MM.1S (cell line): ENCODE data around the gene TAF11L13.
"Not testable (repeated sequence)": the region's sequence is repeated elsewhere in the genome, so short reads cannot be mapped to it uniquely, and the experiment has no call there.

ENCODE experiments used
- DNase-seq: peaks from one replicate; pipeline ENCODE4 v3.0.0-alpha.2; 2015
- H2AFZ ChIP-seq: fragments of 300-600 bp; sonication (generic); 2 replicates; pipeline ENCODE4 v1.6.0; 2016; ENCODE audit warnings: antibody characterized with exemption, low read length
- H3F3A ChIP-seq: fragments of 300-600 bp; sonication (generic); 2 replicates; pipeline ENCODE4 v1.6.1; 2016; ENCODE audit warnings: mild to moderate bottlenecking, antibody characterized with exemption, low read length, moderate library complexity, mixed read lengths; ENCODE audit not compliant: insufficient read depth
- H3K27ac ChIP-seq: fragments of 300-600 bp; sonication (generic); 2 replicates; pipeline ENCODE4 v1.5.1; 2016; ENCODE audit warnings: mild to moderate bottlenecking, low read length
- H3K27me3 ChIP-seq: fragments of 300-600 bp; sonication (generic); replicated peaks from 2 replicates; pipeline ENCODE4 v1.6.0; 2016; ENCODE audit warnings: low read length; ENCODE audit not compliant: insufficient read depth
- H3K36me3 ChIP-seq: fragments of 300-600 bp; sonication (generic); replicated peaks from 2 replicates; pipeline ENCODE4 v1.6.1; 2016; ENCODE audit warnings: mild to moderate bottlenecking, low read length, mixed read lengths; ENCODE audit not compliant: insufficient read depth
- H3K4me1 ChIP-seq: fragments of 300-600 bp; sonication (generic); 2 replicates; pipeline ENCODE4 v1.6.1; 2016; ENCODE audit warnings: low read length, mixed read lengths
- H3K4me2 ChIP-seq: fragments of 300-600 bp; sonication (generic); 2 replicates; pipeline ENCODE4 v1.6.0; 2016; ENCODE audit warnings: low read depth, low read length
- H3K4me3 ChIP-seq: fragments of 300-600 bp; sonication (generic); 2 replicates; pipeline ENCODE4 v1.5.1; 2016; ENCODE audit warnings: low read length, mixed read lengths
- H3K79me2 ChIP-seq: fragments of 300-600 bp; sonication (generic); 2 replicates; pipeline ENCODE4 v1.6.1; 2016; ENCODE audit warnings: mixed run types, low read length, mixed read lengths
- H3K9ac ChIP-seq: fragments of 300-600 bp; sonication (generic); 2 replicates; pipeline ENCODE4 v1.6.1; 2016; ENCODE audit warnings: low read length, mixed read lengths
- H3K9me2 ChIP-seq: fragments of 300-600 bp; sonication (generic); replicated peaks from 2 replicates; pipeline ENCODE4 v1.6.1; 2016; ENCODE audit warnings: mild to moderate bottlenecking, low read length, mixed read lengths; ENCODE audit not compliant: insufficient read depth
- H3K9me3 ChIP-seq: fragments of 300-600 bp; sonication (generic); replicated peaks from 2 replicates; pipeline ENCODE4 v1.6.1; 2016; ENCODE audit warnings: mild to moderate bottlenecking, low read length, mixed read lengths; ENCODE audit not compliant: insufficient read depth
- H4K20me1 ChIP-seq: fragments of 300-600 bp; sonication (generic); 2 replicates; pipeline ENCODE4 v1.6.1; 2016; ENCODE audit warnings: mild to moderate bottlenecking, low read length, moderate library complexity, mixed read lengths; ENCODE audit not compliant: insufficient read depth
- EZH2 ChIP-seq: fragments of 300-600 bp; sonication (generic); optimal IDR thresholded peaks from 2 replicates; pipeline ENCODE3; 2017; ENCODE audit warnings: low read depth, mild to moderate bottlenecking, antibody characterized with exemption, low read length, mixed read lengths
- EZH2phosphoT487 ChIP-seq: fragments of 300-600 bp; sonication (generic); IDR thresholded peaks from 2 replicates; pipeline ENCODE4 v1.6.1; 2018; ENCODE audit warnings: antibody characterized with exemption, low read length
- TF ChIP-seq, protein P1 (sequence below): fragments of 300-600 bp; sonication (generic); IDR thresholded peaks from 2 replicates; pipeline ENCODE4 v1.5.1; 2016; ENCODE audit warnings: antibody characterized with exemption, low read length, mixed read lengths

TAF11L13 gene

GRCh38 chr5:17604951-17605350 lies 26.9 kb upstream of the TAF11L13 start:
- H3K27me3 ChIP-seq: no peaks in the 10 kb centered on the region
- H3K9me3 ChIP-seq: no peaks in the 10 kb centered on the region
- no peaks in the 10 kb centered on the region for H3K9me2 ChIP-seq
- no peaks in the 10 kb centered on the region for H3K36me3 ChIP-seq
- no peak overlapping the region for H3K9ac ChIP-seq
- H2AFZ ChIP-seq: no peak overlapping the region
- no peak overlapping the region for H3K4me3 ChIP-seq
- H4K20me1 ChIP-seq: no peaks in the 10 kb centered on the region
- no peak for DNase-seq
- H3K4me2 ChIP-seq: no peak overlapping the region
- no peaks in the 10 kb centered on the region for H3F3A ChIP-seq
- TF ChIP-seq EZH2phosphoT487 (no peak), EZH2 (no peak)
- TF ChIP-seq, protein P1, sequence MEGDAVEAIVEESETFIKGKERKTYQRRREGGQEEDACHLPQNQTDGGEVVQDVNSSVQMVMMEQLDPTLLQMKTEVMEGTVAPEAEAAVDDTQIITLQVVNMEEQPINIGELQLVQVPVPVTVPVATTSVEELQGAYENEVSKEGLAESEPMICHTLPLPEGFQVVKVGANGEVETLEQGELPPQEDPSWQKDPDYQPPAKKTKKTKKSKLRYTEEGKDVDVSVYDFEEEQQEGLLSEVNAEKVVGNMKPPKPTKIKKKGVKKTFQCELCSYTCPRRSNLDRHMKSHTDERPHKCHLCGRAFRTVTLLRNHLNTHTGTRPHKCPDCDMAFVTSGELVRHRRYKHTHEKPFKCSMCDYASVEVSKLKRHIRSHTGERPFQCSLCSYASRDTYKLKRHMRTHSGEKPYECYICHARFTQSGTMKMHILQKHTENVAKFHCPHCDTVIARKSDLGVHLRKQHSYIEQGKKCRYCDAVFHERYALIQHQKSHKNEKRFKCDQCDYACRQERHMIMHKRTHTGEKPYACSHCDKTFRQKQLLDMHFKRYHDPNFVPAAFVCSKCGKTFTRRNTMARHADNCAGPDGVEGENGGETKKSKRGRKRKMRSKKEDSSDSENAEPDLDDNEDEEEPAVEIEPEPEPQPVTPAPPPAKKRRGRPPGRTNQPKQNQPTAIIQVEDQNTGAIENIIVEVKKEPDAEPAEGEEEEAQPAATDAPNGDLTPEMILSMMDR: no peak
- no peak overlapping the region for H3K27ac ChIP-seq
- H3K4me1 ChIP-seq: no peaks in the 10 kb centered on the region
- no peaks in the 10 kb centered on the region for H3K79me2 ChIP-seq

DNA sequence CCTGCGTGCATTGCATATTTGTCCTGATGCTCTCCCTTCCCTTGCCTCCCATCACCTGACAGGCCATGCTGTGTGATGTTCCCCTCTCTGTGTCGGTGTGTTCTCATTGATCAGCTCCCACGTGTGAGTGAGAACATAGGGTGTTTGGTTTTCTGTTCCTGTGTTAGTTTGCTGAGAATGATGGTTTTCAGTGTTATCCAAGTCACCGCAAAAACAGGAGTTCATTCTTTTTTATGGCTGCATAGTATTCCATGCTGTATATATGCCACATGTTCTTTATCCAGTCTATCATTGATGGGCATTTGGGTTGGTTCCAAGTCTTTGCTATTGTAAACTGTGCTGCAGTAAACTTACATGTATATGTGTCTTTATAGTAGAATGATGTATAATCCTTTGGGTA lies 24.4 kb upstream of the TAF11L13 start:
- not testable (repeated sequence) for H2AFZ ChIP-seq

DNA sequence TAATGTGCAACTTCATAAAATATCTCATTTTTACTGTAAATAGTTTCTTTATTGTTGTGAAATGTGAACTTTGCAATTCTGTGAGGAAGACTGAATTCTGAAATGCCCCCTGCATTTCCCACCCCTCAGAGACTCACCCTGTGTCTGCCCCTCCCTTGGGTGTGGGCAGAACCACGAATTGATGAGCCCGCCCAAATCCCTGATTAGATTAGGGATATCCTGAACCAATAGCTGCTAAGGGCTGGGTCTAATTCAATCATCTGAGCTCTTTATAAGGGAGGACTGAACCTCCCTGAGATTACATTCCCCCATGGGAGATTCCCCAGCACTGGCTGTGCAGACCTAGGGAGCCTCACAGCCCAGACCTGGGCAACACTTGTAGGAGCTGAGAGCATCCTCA lies 21.8 kb upstream of the TAF11L13 start, which contains the start of gene TAF11L12:
Gene TAF11L12, plus strand, starts transcription at position 301 of the 400 bp plus-strand sequence.
- not testable (repeated sequence) for H3K79me2 ChIP-seq, H3K4me3 ChIP-seq, H3K9ac ChIP-seq, H4K20me1 ChIP-seq, DNase-seq, H3K4me1 ChIP-seq, H3K27me3 ChIP-seq, H3K9me3 ChIP-seq, H3K27ac ChIP-seq, H3K36me3 ChIP-seq, H3F3A ChIP-seq, H3K9me2 ChIP-seq, H3K4me2 ChIP-seq, H2AFZ ChIP-seq

More for the DNA sequence above, 24.4 kb upstream of the TAF11L13 start:
- H3K9me3 ChIP-seq, H4K20me1 ChIP-seq, H3K9me2 ChIP-seq, H3K4me3 ChIP-seq, H3K79me2 ChIP-seq, H3K27me3 ChIP-seq, H3K9ac ChIP-seq, H3F3A ChIP-seq, H3K4me2 ChIP-seq, H3K36me3 ChIP-seq, H3K27ac ChIP-seq, H3K4me1 ChIP-seq, DNase-seq: not testable (repeated sequence)

- no peaks in the 10 kb centered on the region for H3K9me2 ChIP-seq
- H3K27ac ChIP-seq: no peak overlapping the region
- H3F3A ChIP-seq: no peaks in the 10 kb centered on the region
- H3K36me3 ChIP-seq: no peaks in the 10 kb centered on the region
- TF ChIP-seq EZH2 (no peak), EZH2phosphoT487 (no peak)
- TF ChIP-seq, protein P1: no peak
- DNase-seq: no peak
- H3K4me3 ChIP-seq: no peak overlapping the region
- H3K79me2 ChIP-seq: no peaks in the 10 kb centered on the region
- no peaks in the 10 kb centered on the region for H4K20me1 ChIP-seq
- H3K9ac ChIP-seq: no peak overlapping the region
- no peaks in the 10 kb centered on the region for H3K9me3 ChIP-seq
- no peak overlapping the region for H3K4me2 ChIP-seq
- no peak overlapping the region for H2AFZ ChIP-seq
- H3K27me3 ChIP-seq: no peaks in the 10 kb centered on the region
- no peaks in the 10 kb centered on the region for H3K4me1 ChIP-seq
These were observed 16.8 kb upstream of the TAF11L13 start for GRCh38 chr5:17614872-17615605.
